Ishikawa (cell line): ENCODE results near the gene EFNA5.

ENCODE experiments used
- CEBPB ChIP-seq: IDR thresholded peaks from 2 replicates; pipeline ENCODE4 v1.6.1; 2012
- CREB1 ChIP-seq: IDR thresholded peaks from 2 replicates; pipeline ENCODE4 v1.6.1; 2012; ENCODE audit warnings: low read depth
- EGR1 ChIP-seq: IDR thresholded peaks from 2 replicates; pipeline ENCODE4 v1.6.1; 2012
- EP300 ChIP-seq: IDR thresholded peaks from 2 replicates; pipeline ENCODE4 v1.6.1; 2012; ENCODE audit warnings: borderline replicate concordance
- FOXM1 ChIP-seq: IDR thresholded peaks from 2 replicates; pipeline ENCODE4 v1.6.1; 2012; ENCODE audit warnings: low read depth, borderline replicate concordance
- MAX ChIP-seq: IDR thresholded peaks from 2 replicates; pipeline ENCODE4 v1.6.1; 2012
- NFIC ChIP-seq: IDR thresholded peaks from 2 replicates; pipeline ENCODE4 v1.6.1; 2012
- RAD21 ChIP-seq: IDR thresholded peaks from 2 replicates; pipeline ENCODE4 v1.6.1; 2012; ENCODE audit warnings: low read depth
- REST ChIP-seq: IDR thresholded peaks from 2 replicates; pipeline ENCODE4 v1.6.1; 2012; ENCODE audit warnings: low read depth, mild to moderate bottlenecking
- TAF1 ChIP-seq: IDR thresholded peaks from 2 replicates; pipeline ENCODE4 v1.6.1; 2012; ENCODE audit warnings: low read depth, mild to moderate bottlenecking
- TCF12 ChIP-seq: IDR thresholded peaks from 2 replicates; pipeline ENCODE4 v1.6.1; 2012; ENCODE audit warnings: low read depth
- TEAD4 ChIP-seq: IDR thresholded peaks from 2 replicates; pipeline ENCODE4 v1.6.1; 2012
- USF1 ChIP-seq: IDR thresholded peaks from 2 replicates; pipeline ENCODE4 v1.6.1; 2012
- YY1 ChIP-seq: IDR thresholded peaks from 2 replicates; pipeline ENCODE4 v1.6.1; 2012; ENCODE audit warnings: low read depth
- ZBTB7A ChIP-seq: IDR thresholded peaks from 2 replicates; pipeline ENCODE4 v1.6.1; 2012; ENCODE audit warnings: low read depth

The EFNA5 gene

GRCh38 chr5:107578051-107578635, 92.6 kb downstream of the EFNA5 start:
- TF ChIP-seq ZBTB7A = no peak
- TF ChIP-seq NFIC = no peak
- no peak for TF ChIP-seq CEBPB
- TF ChIP-seq USF1 = no peak
- TF ChIP-seq CREB1 = no peak
- no peak for TF ChIP-seq EGR1
- TF ChIP-seq YY1 = no peak

GRCh38 chr5:107577394-107577950, 93.3 kb downstream of the EFNA5 start:
- TF ChIP-seq EGR1 (no peak), TCF12 (no peak), CREB1 (no peak), MAX (no peak), RAD21 (no peak), TEAD4 (no peak), NFIC (no peak), USF1 (no peak), TAF1 (no peak), EP300 (no peak), CEBPB (no peak), FOXM1 (no peak), YY1 (no peak), ZBTB7A (no peak), REST (no peak)

GRCh38 chr5:107576736-107577393, 93.9 kb downstream of the EFNA5 start:
- TF ChIP-seq NFIC (no peak), MAX (no peak), YY1 (no peak), CREB1 (no peak), FOXM1 (no peak), EP300 (no peak), TEAD4 (no peak), TCF12 (no peak), TAF1 (no peak), RAD21 (no peak), REST (no peak), ZBTB7A (no peak), EGR1 (no peak), CEBPB (no peak), USF1 (no peak)

- no peak for TF ChIP-seq MAX
- TF ChIP-seq CREB1 = no peak
- no peak for TF ChIP-seq CEBPB
- no peak for TF ChIP-seq EGR1
- TF ChIP-seq RAD21 = no peak
- no peak for TF ChIP-seq REST
- no peak for TF ChIP-seq TEAD4
- TF ChIP-seq NFIC = no peak
Measured at GRCh38 chr5:107576155-107576554, 94.6 kb downstream of the EFNA5 start.
